Activated CD8-positive, alpha-beta memory T cell treated with anti-CD3 and anti-CD28 coated beads, Interleukin-2, amount 10 ng/mL, durations not matched to agents 7 days and 5 days (primary cell): ENCODE measurements around the gene EPB41L5. TPM values are rescaled to one million over a fixed set of nuclear protein-coding genes. Genes with fewer than 3 reads are reported as not detected.

Source experiments
- ATAC-seq: fragments of 150-1000 bp; cut with Tn5 transposase; one replicate; pipeline ENCODE4 v1.10.0; 2021; ENCODE audit warnings: moderate library complexity
- CTCF ChIA-PET: fragments of 350-600 bp; sonication (Branson Sonifier 250); formaldehyde crosslinking; loops from one replicate; lab custom pipeline; 2021; ENCODE audit warnings: antibody characterized with exemption; lab: Charles Lee
- DNase-seq: peaks from one replicate; pipeline ENCODE4 v3.0.0-alpha.2; 2020
- H3K27ac Mint-ChIP-seq: one replicate; pipeline ENCODE4 v1.8.0; 2021; ENCODE audit warnings: mild to moderate bottlenecking, mixed read lengths
- H3K27me3 Mint-ChIP-seq: one replicate; pipeline ENCODE4 v1.8.0; 2021; ENCODE audit warnings: mixed read lengths
- H3K36me3 Mint-ChIP-seq: one replicate; pipeline ENCODE4 v1.8.0; 2021; ENCODE audit warnings: mild to moderate bottlenecking, mixed read lengths
- H3K4me1 Mint-ChIP-seq: one replicate; pipeline ENCODE4 v1.8.0; 2021; ENCODE audit warnings: mixed read lengths
- H3K4me3 Mint-ChIP-seq: one replicate; pipeline ENCODE4 v1.8.0; 2021; ENCODE audit warnings: mild to moderate bottlenecking, moderate library complexity, mixed read lengths
- H3K9me3 Mint-ChIP-seq: one replicate; pipeline ENCODE4 v1.8.0; 2022; ENCODE audit warnings: low read depth, mixed read lengths
- total RNA-seq, 2 experiments: library from RNA; stranded (reverse); gene quantifications; one replicate each; pipeline ENCODE4 v1.2.3, GENCODE V29; 2021

EPB41L5 gene
- total RNA-seq, 2 experiments from 2014 or later, result 1.9 to 2.2 TPM

DNA sequence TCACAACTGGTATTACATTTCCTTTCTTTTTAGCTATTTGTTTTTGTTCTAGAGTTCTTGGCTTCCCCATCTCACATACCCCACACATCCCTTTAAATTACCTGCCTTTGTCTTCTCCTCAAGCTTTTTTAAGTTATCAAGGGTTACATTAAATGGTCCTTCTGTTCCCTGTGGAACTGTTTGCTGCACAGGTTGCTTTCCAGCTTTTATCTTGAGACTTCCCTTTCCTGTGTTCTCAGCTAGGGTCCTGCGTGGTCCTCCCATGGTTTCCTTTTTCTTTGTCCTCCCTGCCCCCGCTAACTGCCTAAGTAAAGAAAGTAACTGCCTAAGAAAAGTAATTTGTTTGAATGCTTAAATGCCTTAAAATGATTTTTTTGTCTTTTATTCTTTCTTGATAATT, 66.8 kb downstream of the EPB41L5 start:
- no peaks in the 10 kb centered on the region for H3K27me3 Mint-ChIP-seq
- H3K4me1 Mint-ChIP-seq, result no peaks in the 10 kb centered on the region
- no peaks in the 10 kb centered on the region for H3K36me3 Mint-ChIP-seq
- ATAC-seq (no peak), DNase-seq (no peak)
- H3K27ac Mint-ChIP-seq, result no peak overlapping the region
- H3K9me3 Mint-ChIP-seq, result no peaks in the 10 kb centered on the region
- H3K4me3 Mint-ChIP-seq, result no peak overlapping the region
- CTCF ChIA-PET, result no interaction called here

DNA sequence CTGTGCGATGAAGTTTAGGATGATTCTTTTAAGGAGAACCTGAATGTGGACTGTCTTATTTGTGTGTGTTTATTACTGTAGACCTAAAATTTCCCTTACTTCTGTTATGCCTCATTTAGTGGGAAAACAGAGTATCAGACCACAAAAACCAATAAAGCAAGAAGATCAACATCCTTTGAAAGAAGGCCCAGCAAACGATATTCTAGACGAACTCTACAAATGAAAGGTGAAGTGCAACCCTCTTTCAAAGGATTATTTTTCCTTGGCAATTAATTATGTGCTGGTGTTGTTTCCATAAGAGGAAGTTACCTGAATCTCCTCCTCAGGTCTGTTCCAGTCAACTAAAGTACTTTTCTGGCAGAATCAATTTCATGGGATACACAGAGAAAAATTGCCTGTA, 78.6 kb downstream of the EPB41L5 start:
- no peaks in the 10 kb centered on the region for H3K36me3 Mint-ChIP-seq
- CTCF ChIA-PET, result no interaction called here

DNA sequence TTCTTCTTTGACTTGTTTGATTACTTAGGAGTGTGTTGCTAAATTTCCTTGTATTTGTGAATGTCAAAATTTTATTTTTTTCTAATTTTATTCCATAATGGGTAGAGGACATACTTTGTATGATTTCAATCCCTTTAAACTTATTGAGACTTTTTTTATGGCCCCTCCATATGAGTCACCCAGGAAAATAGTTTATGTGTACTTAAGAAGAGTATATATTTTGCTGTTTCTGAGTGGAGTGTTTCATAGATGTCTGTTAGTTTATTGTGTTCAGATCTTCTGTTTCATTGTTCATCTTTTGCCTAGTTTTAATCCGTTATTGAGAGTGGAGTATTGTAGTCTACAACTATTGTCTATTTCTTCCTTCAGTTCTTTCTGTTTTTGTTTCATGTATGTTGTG, 81.9 kb downstream of the EPB41L5 start:
- Mint-ChIP-seq H3K4me3 (no peak overlapping the region), H3K36me3 (peaks cover 2% of the 10 kb centered on the region), H3K4me1 (peaks cover 3% of the 10 kb centered on the region), H3K27ac (no peak overlapping the region), H3K27me3 (no peaks in the 10 kb centered on the region), H3K9me3 (no peaks in the 10 kb centered on the region)
- no peak for DNase-seq
- ATAC-seq, result no peak
- CTCF ChIA-PET, result no interaction called here

More for the DNA sequence above, 78.6 kb downstream of the EPB41L5 start:
- Mint-ChIP-seq H3K4me1 (peaks cover 3% of the 10 kb centered on the region), H3K9me3 (no peaks in the 10 kb centered on the region), H3K4me3 (no peak overlapping the region), H3K27ac (no peak overlapping the region), H3K27me3 (no peaks in the 10 kb centered on the region)
- no peak for DNase-seq
- ATAC-seq, result no peak

GRCh38 chr2:120100627-120101026, 87.8 kb downstream of the EPB41L5 start:
- peaks cover 3% of the 10 kb centered on the region for H3K36me3 Mint-ChIP-seq
- no peak for ATAC-seq
- CTCF ChIA-PET, result interaction anchor here (0.8 kb wide), 1 partner anchor 359 kb away, joined by 3 read pairs; no protein-coding TSS in a partner anchor
- no peaks in the 10 kb centered on the region for H3K27me3 Mint-ChIP-seq
- H3K4me3 Mint-ChIP-seq, result no peak overlapping the region
- H3K9me3 Mint-ChIP-seq, result no peaks in the 10 kb centered on the region
- H3K4me1 Mint-ChIP-seq, result no peaks in the 10 kb centered on the region
- no peak overlapping the region for H3K27ac Mint-ChIP-seq
- no peak for DNase-seq

- Mint-ChIP-seq H3K4me1 (peaks cover 3% of the 10 kb centered on the region), H3K9me3 (no peaks in the 10 kb centered on the region), H3K27ac (no peak overlapping the region), H3K4me3 (no peak overlapping the region), H3K27me3 (peaks cover 4% of the 10 kb centered on the region), H3K36me3 (peaks cover 2% of the 10 kb centered on the region)
- no peak for ATAC-seq
- DNase-seq, result no peak
- CTCF ChIA-PET, result no interaction called here
These were observed 91.0 kb downstream of the EPB41L5 start for GRCh38 chr2:120103723-120104467.

DNA sequence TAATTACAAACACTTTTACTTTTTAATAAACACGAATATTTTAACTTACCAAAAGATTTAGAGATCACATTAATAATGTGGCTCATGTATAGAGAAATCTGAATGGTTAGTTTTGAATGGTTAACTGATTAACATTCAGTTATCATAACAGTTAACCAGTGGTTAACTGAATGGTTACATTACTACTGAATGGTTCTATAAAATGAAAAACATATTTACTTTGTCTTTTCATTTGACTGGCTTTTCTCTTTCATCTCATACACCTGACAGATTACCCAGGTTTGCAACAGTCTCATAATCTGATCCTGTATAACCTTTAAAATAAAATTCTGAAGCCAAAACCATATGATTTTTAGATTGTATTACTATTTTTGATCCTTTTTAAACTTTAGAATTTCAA, 91.9 kb downstream of the EPB41L5 start:
- DNase-seq, result no peak
- Mint-ChIP-seq H3K27me3 (peaks cover 4% of the 10 kb centered on the region), H3K4me3 (no peak overlapping the region), H3K27ac (no peak overlapping the region), H3K4me1 (peaks cover 12% of the 10 kb centered on the region), H3K36me3 (peaks cover 3% of the 10 kb centered on the region), H3K9me3 (no peaks in the 10 kb centered on the region)
- CTCF ChIA-PET, result interaction anchor here (1.1 kb wide), 1 partner anchor 60 kb away, joined by 3 read pairs; no protein-coding TSS in a partner anchor
- no peak for ATAC-seq

DNA sequence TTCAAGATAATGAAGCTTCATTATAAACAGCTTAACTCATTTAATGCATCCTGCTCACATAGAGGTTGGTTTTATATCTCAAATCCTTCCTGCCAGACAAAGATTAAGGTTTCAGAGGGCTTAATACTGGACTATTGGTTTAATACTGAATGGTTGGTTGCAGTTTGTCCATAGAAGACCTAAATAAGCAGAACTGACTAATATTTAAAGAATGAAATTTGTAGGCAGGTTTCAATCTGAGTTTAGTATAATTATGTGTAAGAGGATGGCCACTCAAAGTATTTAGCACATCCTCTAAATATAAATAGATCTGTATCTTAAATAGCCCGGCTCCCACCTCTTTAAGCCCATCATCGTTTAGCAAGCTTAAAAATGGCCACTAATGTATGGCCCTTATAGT, 92.5 kb downstream of the EPB41L5 start:
- no peaks in the 10 kb centered on the region for H3K9me3 Mint-ChIP-seq
- peaks cover 4% of the 10 kb centered on the region for H3K27me3 Mint-ChIP-seq
- no peak overlapping the region for H3K4me3 Mint-ChIP-seq
- CTCF ChIA-PET, result interaction anchor here (1.0 to 1.1 kb wide), 3 partner anchors 59 to 71 kb away, joined by 3 to 5 read pairs (median 3); no protein-coding TSS in a partner anchor
- peaks cover 3% of the 10 kb centered on the region for H3K36me3 Mint-ChIP-seq
- no peak for DNase-seq
- no peak overlapping the region for H3K27ac Mint-ChIP-seq
- ATAC-seq, result no peak
- peaks cover 17% of the 10 kb centered on the region for H3K4me1 Mint-ChIP-seq

- CTCF ChIA-PET, result interaction anchor here (1.8 to 3.3 kb wide), 3 partner anchors 65 to 73 kb away, joined by 5 to 82 read pairs (median 5); no protein-coding TSS in a partner anchor
- Mint-ChIP-seq H3K27me3 (peaks cover 11% of the 10 kb centered on the region), H3K9me3 (no peaks in the 10 kb centered on the region), H3K36me3 (peaks cover 3% of the 10 kb centered on the region), H3K4me1 (peaks cover 17% of the 10 kb centered on the region), H3K4me3 (no peak overlapping the region), H3K27ac (no peak overlapping the region)
- DNase-seq (no peak), ATAC-seq (no peak)
These were observed 95.2 kb downstream of the EPB41L5 start for GRCh38 chr2:120108049-120108448.

GRCh38 chr2:120108749-120109148, 95.9 kb downstream of the EPB41L5 start:
- CTCF ChIA-PET, result interaction anchor here (1.1 to 3.3 kb wide), 5 partner anchors 10 to 204 kb away, joined by 3 to 82 read pairs (median 5); no protein-coding TSS in a partner anchor
- DNase-seq (no peak), ATAC-seq (no peak)
- H3K27me3 Mint-ChIP-seq, result peaks cover 11% of the 10 kb centered on the region
- no peaks in the 10 kb centered on the region for H3K9me3 Mint-ChIP-seq
- peaks cover 17% of the 10 kb centered on the region for H3K4me1 Mint-ChIP-seq
- H3K27ac Mint-ChIP-seq, result no peak overlapping the region
- peaks cover 2% of the 10 kb centered on the region for H3K36me3 Mint-ChIP-seq
- H3K4me3 Mint-ChIP-seq, result no peak overlapping the region

DNA sequence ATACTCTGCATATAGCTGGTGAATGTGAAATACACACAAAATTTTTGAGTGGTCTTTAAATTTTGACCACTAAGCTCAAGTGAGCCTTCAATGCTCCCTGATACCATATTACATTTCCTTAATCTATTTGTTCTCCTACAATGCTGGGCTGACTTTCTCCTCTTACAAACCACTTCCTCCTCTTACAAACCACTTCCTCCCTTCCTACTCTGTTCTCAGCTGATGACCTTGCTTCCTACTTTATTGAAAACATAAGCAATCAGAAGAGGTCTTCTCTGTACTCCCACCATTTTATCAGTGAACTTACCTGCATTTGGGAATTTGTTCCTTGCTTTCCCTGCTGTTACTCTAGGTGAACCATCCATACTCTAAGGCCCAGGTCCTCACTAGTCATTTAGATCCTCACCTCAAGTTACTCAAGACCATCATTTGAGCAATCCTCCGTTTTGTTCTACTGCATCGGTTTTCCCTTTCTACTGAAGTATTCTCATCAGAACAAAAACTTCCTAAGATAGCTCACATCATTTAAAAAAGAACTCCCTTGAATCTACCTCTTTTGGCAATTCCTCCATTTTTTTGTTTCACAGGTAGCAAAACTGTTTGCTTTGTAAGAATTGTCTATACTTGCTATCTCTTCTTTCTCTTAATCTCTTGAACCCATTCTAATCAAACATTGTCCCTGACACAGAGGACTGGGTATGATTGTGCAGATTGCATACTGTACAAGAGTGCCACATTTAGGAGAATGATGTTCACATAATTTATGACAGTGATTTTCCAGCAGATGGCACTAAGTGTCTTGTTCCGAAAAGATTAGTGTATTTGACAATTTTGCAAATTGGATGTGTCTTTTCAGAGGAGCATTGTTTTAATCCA, 96.5 kb downstream of the EPB41L5 start:
- Mint-ChIP-seq H3K36me3 (peaks cover 2% of the 10 kb centered on the region), H3K4me3 (peak overlapping the region; percentile 15), H3K4me1 (peaks cover 17% of the 10 kb centered on the region), H3K27ac (peak overlapping the region; percentile 40), H3K9me3 (no peaks in the 10 kb centered on the region), H3K27me3 (peaks cover 11% of the 10 kb centered on the region)
- peak; percentile 74 for ATAC-seq
- CTCF ChIA-PET, result interaction anchor here (0.7 to 3.3 kb wide), 11 partner anchors 9 to 566 kb away, joined by 3 to 82 read pairs (median 4); no protein-coding TSS in a partner anchor
- DNase-seq, result peak; percentile 42

- no peak for DNase-seq
- H3K27ac Mint-ChIP-seq, result no peak overlapping the region
- no peak for ATAC-seq
- no peaks in the 10 kb centered on the region for H3K9me3 Mint-ChIP-seq
- H3K4me1 Mint-ChIP-seq, result peaks cover 17% of the 10 kb centered on the region
- CTCF ChIA-PET, result interaction anchor here (0.7 to 3.3 kb wide), 9 partner anchors 11 to 566 kb away, joined by 3 to 82 read pairs (median 4); no protein-coding TSS in a partner anchor
- peaks cover 11% of the 10 kb centered on the region for H3K27me3 Mint-ChIP-seq
- H3K4me3 Mint-ChIP-seq, result no peak overlapping the region
- H3K36me3 Mint-ChIP-seq, result peaks cover 2% of the 10 kb centered on the region
These were observed 97.1 kb downstream of the EPB41L5 start for GRCh38 chr2:120110062-120110362.

GRCh38 chr2:120110507-120110906, 97.6 kb downstream of the EPB41L5 start:
- Mint-ChIP-seq H3K4me3 (no peak overlapping the region), H3K27me3 (peaks cover 11% of the 10 kb centered on the region), H3K9me3 (no peaks in the 10 kb centered on the region), H3K27ac (no peak overlapping the region), H3K4me1 (peaks cover 17% of the 10 kb centered on the region), H3K36me3 (peaks cover 2% of the 10 kb centered on the region)
- ATAC-seq (no peak), DNase-seq (no peak)
- CTCF ChIA-PET, result interaction anchor here (0.7 to 3.3 kb wide), 7 partner anchors 49 to 565 kb away, joined by 3 to 82 read pairs (median 4); no protein-coding TSS in a partner anchor

GRCh38 chr2:120111193-120111592, 98.3 kb downstream of the EPB41L5 start:
- peaks cover 2% of the 10 kb centered on the region for H3K36me3 Mint-ChIP-seq
- peaks cover 17% of the 10 kb centered on the region for H3K4me1 Mint-ChIP-seq
- DNase-seq (no peak), ATAC-seq (no peak)
- H3K27me3 Mint-ChIP-seq, result peaks cover 11% of the 10 kb centered on the region
- no peak overlapping the region for H3K4me3 Mint-ChIP-seq
- H3K9me3 Mint-ChIP-seq, result no peaks in the 10 kb centered on the region
- CTCF ChIA-PET, result interaction anchor here (1.4 kb wide), 1 partner anchor 48 kb away, joined by 3 read pairs; no protein-coding TSS in a partner anchor
- H3K27ac Mint-ChIP-seq, result no peak overlapping the region
